Brain pericyte (primary cell): ENCODE data around the gene SFT2D3.

Experiments
- DNase-seq: peaks from one replicate; pipeline ENCODE4 v3.0.0-alpha.2; 2012; ENCODE audit warnings: low read depth, low spot score

The SFT2D3 gene

GRCh38 chr2:127664065-127664894 is 37.0 kb upstream of the SFT2D3 start:
- no peak for DNase-seq

- DNase-seq = no peak
Observed at GRCh38 chr2:127664895-127665225, 36.4 kb upstream of the SFT2D3 start.

GRCh38 chr2:127665267-127665893 is 35.9 kb upstream of the SFT2D3 start:
- no peak for DNase-seq

GRCh38 chr2:127669056-127669455 is 32.2 kb upstream of the SFT2D3 start:
- DNase-seq = no peak

- DNase-seq = no peak
Observed at GRCh38 chr2:127670055-127670956, 31.0 kb upstream of the SFT2D3 start.

GRCh38 chr2:127670957-127671290 is 30.4 kb upstream of the SFT2D3 start:
- no peak for DNase-seq

- no peak for DNase-seq
Observed at GRCh38 chr2:127671557-127672302, 29.6 kb upstream of the SFT2D3 start.

GRCh38 chr2:127672341-127673224 is 28.7 kb upstream of the SFT2D3 start:
- no peak for DNase-seq

- no peak for DNase-seq
Observed at GRCh38 chr2:127673291-127674069, 27.8 kb upstream of the SFT2D3 start.

- no peak for DNase-seq
Observed at GRCh38 chr2:127674241-127675209, 26.8 kb upstream of the SFT2D3 start.

- DNase-seq = no peak
Observed at GRCh38 chr2:127675331-127676261, 25.7 kb upstream of the SFT2D3 start, which contains the start of gene LIMS2. LIMS2 (minus strand) TSS chr2:127675530; CDS start chr2:127675024, 506 bp downstream.

GRCh38 chr2:127676906-127677305 is 24.4 kb upstream of the SFT2D3 start:
- DNase-seq = no peak

- DNase-seq = no peak
Observed at GRCh38 chr2:127678531-127678930, 22.8 kb upstream of the SFT2D3 start.

- no peak for DNase-seq
Observed at GRCh38 chr2:127678991-127679390, 22.3 kb upstream of the SFT2D3 start.

- no peak for DNase-seq
Observed at GRCh38 chr2:127679680-127680361, 21.5 kb upstream of the SFT2D3 start.

GRCh38 chr2:127680706-127681287 is 20.5 kb upstream of the SFT2D3 start:
- DNase-seq = no peak
